Measurements from ENCODE around the gene DIO3. TPM values are rescaled to one million over a fixed set of nuclear protein-coding genes. Genes with fewer than 3 reads are reported as not detected.

DIO3 gene
- polyA plus RNA-seq, 1 donor from 2014 or later = 49.2 TPM

DNA sequence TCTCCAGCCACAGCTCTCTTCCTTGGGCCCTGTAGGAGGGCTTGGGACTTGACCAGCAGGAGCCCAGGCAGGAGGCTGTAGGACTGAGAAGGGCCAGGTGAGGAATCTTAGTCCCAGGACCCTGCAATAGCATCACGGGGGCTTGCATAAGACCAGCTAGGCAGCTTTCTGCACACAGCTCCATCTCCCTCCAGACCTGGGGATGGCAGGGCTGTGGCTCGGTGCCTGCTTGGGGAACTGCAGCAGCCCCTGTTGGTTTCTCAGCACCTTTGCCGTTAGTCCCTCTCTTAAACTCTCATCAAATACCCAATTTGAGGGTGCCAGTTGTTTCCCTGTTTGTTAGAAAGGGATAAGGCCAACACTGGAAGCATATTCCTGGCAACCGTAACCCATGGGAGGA lies 14.3 kb downstream of the DIO3 start:
- Histone ChIP-seq H3K27me3 (ENCODE audit: insufficient read depth, low read depth, low read length) (no peaks in the 10 kb centered on the region), H3K9me3 (ENCODE audit: low read length) (no peaks in the 10 kb centered on the region), H2AFZ (ENCODE audit: low read depth, low read length) (no peak overlapping the region), H3K79me2 (replicated peaks; ENCODE audit: insufficient read depth, low read length) (no peaks in the 10 kb centered on the region), H3K27ac (ENCODE audit: low read length) (no peak overlapping the region), H3K9ac (ENCODE audit: low read length) (no peak overlapping the region), H3K4me3 (ENCODE audit: low read length) (no peak overlapping the region), H3F3A (ENCODE audit: insufficient read depth, low read length, poor library complexity, severe bottlenecking) (no peaks in the 10 kb centered on the region), H4K20me1 (ENCODE audit: insufficient read depth) (no peaks in the 10 kb centered on the region), H3K4me2 (ENCODE audit: low read length) (no peak overlapping the region), H3K9me2 (ENCODE audit: insufficient read depth, low read length) (no peaks in the 10 kb centered on the region), H3K36me3 (ENCODE audit: insufficient read depth, low read length) (no peaks in the 10 kb centered on the region)
- no peak for TF ChIP-seq TAF1 (IDR thresholded peaks at IDR 0.05; ENCODE audit: low read depth)
- TF ChIP-seq MXI1 (conservative IDR thresholded peaks at IDR 0.05; ENCODE audit: poor library complexity, severe bottlenecking) = no peak
- TF ChIP-seq, protein P1, sequence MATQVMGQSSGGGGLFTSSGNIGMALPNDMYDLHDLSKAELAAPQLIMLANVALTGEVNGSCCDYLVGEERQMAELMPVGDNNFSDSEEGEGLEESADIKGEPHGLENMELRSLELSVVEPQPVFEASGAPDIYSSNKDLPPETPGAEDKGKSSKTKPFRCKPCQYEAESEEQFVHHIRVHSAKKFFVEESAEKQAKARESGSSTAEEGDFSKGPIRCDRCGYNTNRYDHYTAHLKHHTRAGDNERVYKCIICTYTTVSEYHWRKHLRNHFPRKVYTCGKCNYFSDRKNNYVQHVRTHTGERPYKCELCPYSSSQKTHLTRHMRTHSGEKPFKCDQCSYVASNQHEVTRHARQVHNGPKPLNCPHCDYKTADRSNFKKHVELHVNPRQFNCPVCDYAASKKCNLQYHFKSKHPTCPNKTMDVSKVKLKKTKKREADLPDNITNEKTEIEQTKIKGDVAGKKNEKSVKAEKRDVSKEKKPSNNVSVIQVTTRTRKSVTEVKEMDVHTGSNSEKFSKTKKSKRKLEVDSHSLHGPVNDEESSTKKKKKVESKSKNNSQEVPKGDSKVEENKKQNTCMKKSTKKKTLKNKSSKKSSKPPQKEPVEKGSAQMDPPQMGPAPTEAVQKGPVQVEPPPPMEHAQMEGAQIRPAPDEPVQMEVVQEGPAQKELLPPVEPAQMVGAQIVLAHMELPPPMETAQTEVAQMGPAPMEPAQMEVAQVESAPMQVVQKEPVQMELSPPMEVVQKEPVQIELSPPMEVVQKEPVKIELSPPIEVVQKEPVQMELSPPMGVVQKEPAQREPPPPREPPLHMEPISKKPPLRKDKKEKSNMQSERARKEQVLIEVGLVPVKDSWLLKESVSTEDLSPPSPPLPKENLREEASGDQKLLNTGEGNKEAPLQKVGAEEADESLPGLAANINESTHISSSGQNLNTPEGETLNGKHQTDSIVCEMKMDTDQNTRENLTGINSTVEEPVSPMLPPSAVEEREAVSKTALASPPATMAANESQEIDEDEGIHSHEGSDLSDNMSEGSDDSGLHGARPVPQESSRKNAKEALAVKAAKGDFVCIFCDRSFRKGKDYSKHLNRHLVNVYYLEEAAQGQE (IDR thresholded peaks at IDR 0.05; ENCODE audit: borderline replicate concordance) = no peak
- no peak for TF ChIP-seq EP300 (conservative IDR thresholded peaks at IDR 0.05; ENCODE audit: poor library complexity, severe bottlenecking)
- TF ChIP-seq POLR2AphosphoS5 (IDR thresholded peaks at IDR 0.05) = no peak
- TF ChIP-seq CTCF (IDR thresholded peaks at IDR 0.05; ENCODE audit: poor library complexity, severe bottlenecking) = peak; percentile 35
- no peak for TF ChIP-seq SMC3 (conservative IDR thresholded peaks at IDR 0.05; ENCODE audit: poor library complexity)
- no peak for TF ChIP-seq EZH2 (IDR thresholded peaks at IDR 0.05; ENCODE audit: borderline replicate concordance, insufficient read depth, low read length, poor library complexity, severe bottlenecking)
- TF ChIP-seq RAD21 (conservative IDR thresholded peaks at IDR 0.05) = peak; percentile 30

- no peaks in the 10 kb centered on the region for H3K27me3 ChIP-seq (ENCODE audit: insufficient read depth, low read depth, low read length)
- no peak overlapping the region for H3K27ac ChIP-seq (ENCODE audit: low read length)
- H3K36me3 ChIP-seq (ENCODE audit: insufficient read depth, low read length) = no peaks in the 10 kb centered on the region
- no peak overlapping the region for H3K9ac ChIP-seq (ENCODE audit: low read length)
- H3K4me2 ChIP-seq (ENCODE audit: low read length) = no peak overlapping the region
- H3K79me2 ChIP-seq (replicated peaks; ENCODE audit: insufficient read depth, low read length) = no peaks in the 10 kb centered on the region
- no peak overlapping the region for H2AFZ ChIP-seq (ENCODE audit: low read depth, low read length)
- H3K4me3 ChIP-seq (ENCODE audit: low read length) = no peak overlapping the region
- no peak for TF ChIP-seq CTCF (IDR thresholded peaks at IDR 0.05; ENCODE audit: poor library complexity, severe bottlenecking)
- H3F3A ChIP-seq (ENCODE audit: insufficient read depth, low read length, poor library complexity, severe bottlenecking) = no peaks in the 10 kb centered on the region
- no peaks in the 10 kb centered on the region for H3K9me2 ChIP-seq (ENCODE audit: insufficient read depth, low read length)
- H4K20me1 ChIP-seq (ENCODE audit: insufficient read depth) = no peaks in the 10 kb centered on the region
- no peaks in the 10 kb centered on the region for H3K9me3 ChIP-seq (ENCODE audit: low read length)
Observed at GRCh38 chr14:101577221-101577909, 16.1 kb downstream of the DIO3 start.

Measured in neural cell (in vitro differentiated cells).